ENCODE measurements around the gene KIRREL3. TPM values are rescaled to one million over a fixed set of nuclear protein-coding genes. Genes with fewer than 3 reads are reported as not detected.

The KIRREL3 gene
- total and polyA plus RNA-seq, 2 of the 8 experiments (the other 6 are each of a cell fraction or from before 2014, with no cell fraction given): 0.29 to 0.32 TPM

GRCh38 chr11:126901783-126902182 is 98.8 kb downstream of the KIRREL3 start:
- H3K79me1 ChIP-seq (ENCODE audit: low read depth, low read length): no peaks in the 10 kb centered on the region
- no peak overlapping the region for H3K56ac ChIP-seq (replicated peaks; ENCODE audit: insufficient read length, low read depth, low read length)
- no peak overlapping the region for H3K4ac ChIP-seq (replicated peaks; ENCODE audit: insufficient read length, low read depth, low read length)
- 97% methylated on average over 3 of the region's 3 CpGs; no CpG with 5 or more reads in 1 of the 2 experiments for WGBS, 2 experiments (ENCODE audit: extremely low coverage in 1 of 2, insufficient coverage in 1 of 2, insufficient read length in 1 of 2, insufficient replicate concordance in 2 of 2, low coverage in 1 of 2, low lambda C conversion rate in 2 of 2, missing lambda C conversion rate in 1 of 2)
- ChIA-PET POLR2A (ENCODE audit: partially characterized antibody) (no interaction called here), CTCF (ENCODE audit: partially characterized antibody) (interaction anchor here (1.1 to 2.8 kb wide), 3 partner anchors 11 to 92 kb away, joined by 3 to 10 read pairs (median 4); no protein-coding TSS in a partner anchor)
- no peaks in the 10 kb centered on the region for H3K27me3 ChIP-seq (replicated peaks in 1 of 4; ENCODE audit: control insufficient read depth in 3 of 4, extremely low read depth in 1 of 4, insufficient read depth in 3 of 4, low read length in 3 of 4)
- H2AFZ ChIP-seq (ENCODE audit: low read length): no peak overlapping the region
- TF ChIP-seq KDM1A (IDR thresholded peaks at IDR 0.05; ENCODE audit: borderline replicate concordance, low read length) (no peak), KDM4A (IDR thresholded peaks at IDR 0.05; ENCODE audit: low read depth, low read length, severe bottlenecking) (no peak), POU5F1 (IDR thresholded peaks at IDR 0.05; ENCODE audit: low read depth, low read length) (no peak), GTF2F1 (IDR thresholded peaks at IDR 0.05; ENCODE audit: borderline replicate concordance, low read depth, low read length) (no peak), SP4 (IDR thresholded peaks at IDR 0.05; ENCODE audit: low read length) (no peak), TAF7 (optimal IDR thresholded peaks at IDR 0.05; ENCODE audit: borderline replicate concordance, low read depth, low read length) (no peak), TBP (IDR thresholded peaks at IDR 0.05; ENCODE audit: low read depth, low read length) (no peak), RFX5 (IDR thresholded peaks at IDR 0.05; ENCODE audit: borderline replicate concordance, low read depth, low read length) (no peak), TEAD4 (IDR thresholded peaks at IDR 0.05; ENCODE audit: low read depth, low read length) (no peak), ASH2L (IDR thresholded peaks at IDR 0.05; ENCODE audit: low read length) (no peak), SAP30 (IDR thresholded peaks at IDR 0.05; ENCODE audit: insufficient read depth, insufficient replicate concordance, low read length) (no peak), BCL11A (IDR thresholded peaks at IDR 0.05; ENCODE audit: low read depth in 2 of 2, low read length in 2 of 2) (no peak), HDAC6 (IDR thresholded peaks at IDR 0.05; ENCODE audit: low read depth, low read length) (no peak), ZNF274 (IDR thresholded peaks at IDR 0.05; ENCODE audit: borderline replicate concordance, extremely low read depth, low read length) (no peak), SIRT6 (IDR thresholded peaks at IDR 0.05; ENCODE audit: low read length) (no peak)
- H3K23ac ChIP-seq (ENCODE audit: insufficient read length): no peak overlapping the region
- no peak overlapping the region for H3K9ac ChIP-seq (replicated peaks in 1 of 4; ENCODE audit: extremely low read depth in 1 of 4, low read depth in 3 of 4, low read length in 3 of 4)
- DNase-seq (ENCODE audit: low read depth in 1 of 2, low spot score in 2 of 2) (no peak), FAIRE-seq (no peak)
- no peak overlapping the region for H3K14ac ChIP-seq (ENCODE audit: insufficient read length)
- no peak overlapping the region for H2BK20ac ChIP-seq (ENCODE audit: low read length)
- H2BK5ac ChIP-seq (ENCODE audit: low read depth, low read length): no peak overlapping the region
- no peaks in the 10 kb centered on the region for H3K79me2 ChIP-seq (ENCODE audit: control insufficient read depth in 1 of 2, insufficient read depth in 2 of 2, low read length in 2 of 2)
- H3K36me3 ChIP-seq (ENCODE audit: control insufficient read depth in 2 of 4, insufficient read depth in 4 of 4, low read length in 3 of 4): no peaks in the 10 kb centered on the region
- no peak overlapping the region for H3K4me3 ChIP-seq (ENCODE audit: extremely low read depth in 1 of 4, insufficient read depth in 2 of 4, low read depth in 3 of 4, low read length in 4 of 4)
- peaks cover 0 to 11% (median 8%) of the 10 kb centered on the region in 4 experiments; a peak in 4 of 7 replicates for H3K4me1 ChIP-seq (replicated peaks in 1 of 4; ENCODE audit: control insufficient read depth in 3 of 4, insufficient read depth in 4 of 4, low read length in 3 of 4)
- no peak overlapping the region for H2BK12ac ChIP-seq (ENCODE audit: low read depth, low read length)
- H4K20me1 ChIP-seq (replicated peaks in 1 of 2; ENCODE audit: control insufficient read depth in 1 of 2, insufficient read depth in 2 of 2, low read length in 2 of 2): no peaks in the 10 kb centered on the region
- no peak overlapping the region for H4K5ac ChIP-seq (ENCODE audit: insufficient read length, low read depth, low read length)
- H2AK5ac ChIP-seq (ENCODE audit: low read depth, low read length): no peak overlapping the region
- no peak overlapping the region for H4K8ac ChIP-seq (ENCODE audit: extremely low read depth, insufficient read depth, low read length)
- H3K4me2 ChIP-seq (ENCODE audit: insufficient read depth in 1 of 2, low read depth in 2 of 2, low read length in 2 of 2): no peak overlapping the region
- no peaks in the 10 kb centered on the region for H3K23me2 ChIP-seq (ENCODE audit: low read depth, low read length)
- no peaks in the 10 kb centered on the region for H3K9me3 ChIP-seq (ENCODE audit: insufficient read depth in 2 of 2, low read depth in 1 of 2, low read length in 1 of 2)
- no peak overlapping the region for H3K18ac ChIP-seq (ENCODE audit: extremely low read depth, low read length)
- no peak overlapping the region for H4K91ac ChIP-seq (replicated peaks; ENCODE audit: insufficient read length, low read length)
- no peak overlapping the region for H2BK120ac ChIP-seq (replicated peaks; ENCODE audit: low read depth, low read length)
- H3K27ac ChIP-seq (ENCODE audit: low read depth, low read length): no peak overlapping the region
- no peak overlapping the region for H2BK15ac ChIP-seq (ENCODE audit: low read length)

All from H1 (cell line).